Activated CD8-positive, alpha-beta memory T cell treated with anti-CD3 and anti-CD28 coated beads for 4 hours (primary cell): ENCODE data around the gene TBX1.
"Not testable (repeated sequence)": the region's sequence is repeated elsewhere in the genome, so short reads cannot be mapped to it uniquely, and the experiment has no call there.

Experiments used
- DNase-seq, 2 donors: peaks; one replicate each; pipeline ENCODE4 v3.0.0-alpha.2; 2020; ENCODE audit warnings: low read depth in 2 of 2

The TBX1 gene

DNA sequence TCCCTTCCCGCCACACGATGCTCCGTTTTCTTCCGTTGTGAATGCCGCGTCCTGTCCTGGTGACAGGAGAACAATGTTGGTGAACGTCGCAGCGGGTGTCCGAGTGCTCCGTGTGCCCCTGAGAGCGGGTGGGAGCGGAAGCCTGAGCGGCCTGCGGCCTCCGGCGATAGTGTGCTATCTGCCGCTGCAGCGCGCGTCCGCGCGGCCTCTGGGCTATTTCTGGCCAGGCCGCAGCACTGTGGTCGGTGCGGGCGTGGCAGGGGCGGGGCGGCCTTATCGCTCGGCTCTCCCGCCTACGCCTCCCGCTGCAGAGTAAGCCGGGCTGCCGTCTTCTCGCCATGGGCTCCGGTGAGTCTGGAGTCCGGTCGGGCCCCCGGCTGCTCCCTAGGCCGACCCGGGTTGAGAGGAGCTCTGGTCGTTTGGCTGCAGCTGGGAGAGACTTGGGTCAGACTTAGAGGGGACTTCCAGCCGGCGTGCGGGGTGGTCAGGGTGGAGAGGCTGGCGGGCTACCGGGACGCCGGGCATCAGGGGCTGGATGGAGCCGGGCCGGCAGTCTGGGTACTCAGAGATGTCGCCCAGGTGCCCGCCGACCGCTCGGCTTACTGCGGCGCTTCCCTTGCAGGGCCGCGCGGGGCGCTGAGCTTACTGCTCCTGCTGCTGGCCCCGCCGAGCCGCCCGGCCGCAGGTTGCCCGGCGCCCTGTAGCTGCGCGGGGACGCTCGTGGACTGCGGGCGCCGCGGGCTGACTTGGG lies 37.2 kb upstream of the TBX1 start, which contains the start of gene GP1BB:
Gene GP1BB, plus strand, starts transcription at position 308 of the 751 bp plus-strand sequence. Its CDS starts 31 bp downstream, at position 339.
- no peak for DNase-seq

DNA sequence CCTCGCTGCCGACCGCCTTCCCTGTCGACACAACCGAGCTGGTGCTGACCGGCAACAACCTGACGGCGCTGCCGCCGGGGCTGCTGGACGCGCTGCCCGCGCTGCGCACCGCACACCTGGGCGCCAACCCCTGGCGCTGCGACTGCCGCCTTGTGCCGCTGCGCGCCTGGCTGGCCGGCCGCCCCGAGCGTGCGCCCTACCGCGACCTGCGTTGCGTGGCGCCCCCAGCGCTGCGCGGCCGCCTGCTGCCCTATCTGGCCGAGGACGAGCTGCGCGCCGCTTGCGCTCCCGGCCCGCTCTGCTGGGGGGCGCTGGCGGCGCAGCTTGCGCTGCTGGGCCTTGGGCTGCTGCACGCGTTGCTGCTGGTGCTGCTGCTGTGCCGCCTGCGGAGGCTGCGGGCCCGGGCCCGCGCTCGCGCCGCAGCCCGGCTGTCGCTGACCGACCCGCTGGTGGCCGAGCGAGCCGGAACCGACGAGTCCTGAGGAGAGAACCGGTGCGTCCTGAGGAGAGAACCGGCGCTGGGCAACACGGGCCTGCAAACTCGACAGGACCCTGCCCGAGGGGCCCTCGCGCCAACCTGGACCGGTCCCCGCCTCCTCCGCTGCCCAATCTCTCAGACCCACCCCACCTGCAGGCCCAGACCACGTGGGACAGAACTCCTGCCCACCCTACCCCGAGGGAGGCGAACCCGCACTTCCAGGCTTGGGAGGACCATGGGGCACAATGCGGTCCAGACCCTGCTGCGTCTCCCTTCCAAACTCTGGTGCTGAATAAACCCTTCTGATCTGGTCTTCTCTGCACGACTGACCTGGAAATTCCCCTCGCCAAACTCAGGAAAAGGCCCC lies 36.4 kb upstream of the TBX1 start:
- DNase-seq: no peak

DNA sequence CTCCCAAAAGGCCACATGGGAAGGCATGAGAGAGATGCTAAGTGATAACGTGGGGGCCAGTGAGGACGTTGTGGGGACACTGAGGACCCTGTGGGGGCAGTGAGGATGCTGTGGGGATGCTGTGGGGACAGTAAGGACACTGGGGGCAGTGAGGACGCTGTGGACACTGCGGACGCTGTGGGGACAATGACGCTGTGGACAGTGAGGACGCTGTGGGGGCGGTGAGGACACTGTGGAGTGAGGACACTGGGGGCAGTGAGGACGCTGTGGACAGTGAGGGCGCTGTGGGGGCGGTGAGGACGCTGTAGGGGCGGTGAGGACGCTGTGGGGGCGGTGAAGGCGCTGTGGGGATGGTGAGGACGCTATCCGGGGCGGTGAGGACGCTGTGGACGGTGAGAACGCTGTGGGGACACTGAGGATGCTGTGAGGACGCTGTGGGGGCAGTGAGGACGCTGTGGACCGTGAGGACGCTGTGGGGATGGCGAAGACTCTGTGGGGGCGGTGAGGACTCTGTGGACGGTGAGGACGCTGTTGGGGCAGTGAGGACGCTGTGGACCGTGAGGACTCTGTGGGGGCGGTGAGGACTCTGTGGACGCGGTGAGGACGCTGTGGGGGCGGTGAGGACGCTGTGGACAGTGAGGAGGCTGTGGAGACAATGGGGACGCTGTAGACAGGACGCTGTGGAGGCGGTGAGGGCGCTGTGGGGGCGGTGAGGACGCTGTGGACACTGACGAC lies 35.5 kb upstream of the TBX1 start:
- DNase-seq: no peak

DNA sequence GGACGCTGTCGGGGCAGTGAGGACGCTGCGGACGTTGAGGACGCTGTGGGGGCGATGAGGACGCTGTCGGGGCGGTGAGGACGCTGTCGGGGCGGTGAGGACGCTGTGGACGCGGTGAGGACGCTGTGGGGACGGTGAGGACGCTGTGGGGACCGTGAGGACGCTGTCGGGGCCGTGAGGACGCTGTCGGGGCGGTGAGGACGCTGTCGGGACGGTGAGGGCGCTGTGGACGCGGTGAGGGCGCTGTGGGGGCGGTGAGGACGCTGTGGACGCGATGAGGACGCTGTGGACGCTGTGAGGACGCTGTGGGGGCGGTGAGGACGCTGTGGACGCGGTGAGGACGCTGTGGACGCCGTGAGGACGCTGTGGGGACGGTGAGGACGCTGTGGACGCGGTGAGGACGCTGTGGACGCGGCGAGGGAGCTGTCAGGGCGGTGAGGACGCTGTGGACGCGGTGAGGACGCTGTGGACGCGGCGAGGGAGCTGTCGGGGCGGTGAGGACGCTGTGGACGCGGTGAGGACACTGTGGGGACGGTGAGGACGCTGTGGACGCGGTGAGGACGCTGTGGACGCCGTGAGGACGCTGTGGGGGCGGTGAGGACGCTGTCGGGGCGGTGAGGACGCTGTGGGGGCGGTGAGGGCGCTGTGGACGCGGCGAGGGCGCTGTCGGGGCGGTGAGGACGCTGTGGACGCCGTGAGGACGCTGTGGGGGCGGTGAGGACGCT lies 34.4 kb upstream of the TBX1 start:
- not testable (repeated sequence) for DNase-seq

DNA sequence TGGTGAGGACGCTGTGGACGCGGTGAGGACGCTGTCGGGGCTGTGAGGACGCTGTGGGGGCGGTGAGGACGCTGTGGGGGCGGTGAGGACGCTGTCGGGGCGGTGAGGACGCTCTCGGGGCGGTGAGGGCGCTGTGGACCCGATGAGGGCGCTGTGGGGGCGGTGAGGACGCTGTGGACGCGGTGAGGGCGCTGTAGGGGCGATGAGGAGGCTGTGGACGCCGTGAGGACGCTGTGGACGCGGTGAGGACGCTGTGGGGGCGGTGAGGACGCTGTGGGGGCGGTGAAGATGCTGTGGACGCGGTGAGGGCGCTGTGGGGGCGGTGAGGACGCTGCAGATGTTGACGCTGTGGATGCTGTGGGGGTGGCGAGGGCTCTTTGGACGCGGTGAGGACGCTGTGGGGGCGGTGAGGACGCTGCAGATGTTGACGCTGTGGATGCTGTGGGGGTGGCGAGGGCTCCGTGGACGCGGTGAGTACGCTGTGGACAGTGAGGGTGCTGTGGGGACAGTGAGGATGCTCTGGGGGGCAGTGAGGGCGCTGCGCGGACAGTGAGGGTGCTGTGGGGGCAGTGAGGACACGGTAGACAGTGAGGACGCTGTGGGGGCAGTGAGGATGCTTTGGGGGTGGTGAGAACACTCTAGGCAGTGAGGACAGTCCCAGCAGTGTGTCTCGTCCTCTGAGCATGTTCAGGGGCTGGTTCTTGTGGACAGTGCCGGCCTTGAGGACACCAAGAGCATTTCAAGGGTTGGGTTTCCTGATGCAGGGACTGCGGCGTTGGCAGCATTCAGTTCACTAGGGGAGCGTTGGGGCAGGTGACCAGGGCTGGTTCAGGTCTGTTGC lies 33.0 kb upstream of the TBX1 start:
- DNase-seq: no peak

DNA sequence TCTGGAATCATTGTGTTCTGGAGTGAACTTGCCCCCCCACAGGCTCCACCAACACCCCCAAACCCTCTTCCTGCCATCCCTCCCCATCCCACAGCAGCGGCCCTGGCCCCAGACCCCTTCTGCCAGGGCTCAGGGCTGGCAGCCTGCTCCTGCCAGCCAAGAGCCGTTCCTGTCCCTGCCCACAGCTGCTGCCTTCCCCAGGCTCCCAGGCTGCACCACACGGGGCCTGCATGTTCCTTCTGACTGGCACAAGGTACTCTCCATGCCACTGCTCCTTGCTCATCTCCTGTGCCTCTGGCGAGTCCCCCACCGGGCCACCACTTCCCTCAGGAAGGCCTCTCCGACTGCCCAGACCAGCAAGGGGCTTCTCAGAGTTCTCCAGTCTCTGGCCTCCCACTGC lies 32.3 kb upstream of the TBX1 start:
- DNase-seq: no peak

DNA sequence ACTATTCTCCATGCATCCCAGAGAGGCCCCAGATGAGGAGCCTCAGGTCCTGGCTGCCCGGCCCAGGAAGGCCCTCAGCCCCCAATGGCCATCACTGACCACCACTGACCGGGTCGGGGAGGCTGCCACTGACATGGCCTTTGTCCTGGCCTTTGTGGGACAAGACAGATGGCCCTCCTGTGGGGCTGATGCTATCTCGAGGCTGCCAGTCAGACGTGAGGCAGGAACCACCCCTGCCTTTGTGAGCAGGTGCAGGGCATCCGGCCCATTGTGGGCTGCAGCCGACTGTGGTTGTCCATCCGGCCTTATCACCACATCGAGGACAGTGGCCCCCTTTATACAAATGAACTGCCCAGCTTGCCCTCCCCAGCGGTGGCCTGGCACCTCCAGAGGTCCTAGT lies 31.7 kb upstream of the TBX1 start:
- no peak for DNase-seq

DNA sequence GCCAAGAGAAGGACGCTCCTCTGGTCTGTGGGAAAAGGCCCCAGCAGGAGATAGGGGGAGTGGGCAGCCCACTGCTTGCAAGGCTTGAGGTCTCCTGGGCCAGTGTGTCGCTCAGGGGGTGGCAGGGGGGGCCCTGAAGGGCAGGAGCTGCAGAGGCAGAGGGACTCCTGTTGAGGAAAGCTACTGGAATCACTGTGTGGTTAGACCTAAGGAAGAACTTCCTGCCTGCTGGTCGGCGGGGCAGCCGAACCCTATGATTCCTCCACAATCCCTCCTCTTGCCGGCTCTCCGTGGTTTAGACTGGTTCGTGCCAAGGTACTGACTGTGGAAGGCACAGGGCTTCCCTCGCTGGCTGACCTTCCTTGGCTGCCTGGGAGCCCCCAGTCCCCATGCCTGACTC lies 31.1 kb upstream of the TBX1 start:
- no peak for DNase-seq

DNA sequence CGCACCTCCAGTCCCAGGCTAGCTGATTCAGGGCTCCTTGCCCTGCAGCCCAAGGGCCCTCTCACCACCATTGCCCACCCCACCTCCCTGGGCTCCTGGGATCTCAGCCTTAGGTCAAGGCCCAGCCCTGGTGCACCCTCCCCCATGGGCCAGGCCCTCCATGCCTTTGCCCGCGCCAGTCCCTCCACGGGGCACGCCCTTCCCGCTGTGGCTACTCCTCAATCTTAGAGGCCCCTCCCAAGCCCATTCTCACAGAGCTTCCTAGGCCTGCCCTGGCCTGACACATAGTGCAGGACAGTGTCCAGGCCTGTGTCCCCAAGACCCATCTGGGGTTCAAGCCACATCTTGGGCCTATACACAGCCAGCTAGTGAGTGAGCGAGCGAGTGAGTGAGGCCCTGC lies 30.4 kb upstream of the TBX1 start:
- no peak for DNase-seq

DNA sequence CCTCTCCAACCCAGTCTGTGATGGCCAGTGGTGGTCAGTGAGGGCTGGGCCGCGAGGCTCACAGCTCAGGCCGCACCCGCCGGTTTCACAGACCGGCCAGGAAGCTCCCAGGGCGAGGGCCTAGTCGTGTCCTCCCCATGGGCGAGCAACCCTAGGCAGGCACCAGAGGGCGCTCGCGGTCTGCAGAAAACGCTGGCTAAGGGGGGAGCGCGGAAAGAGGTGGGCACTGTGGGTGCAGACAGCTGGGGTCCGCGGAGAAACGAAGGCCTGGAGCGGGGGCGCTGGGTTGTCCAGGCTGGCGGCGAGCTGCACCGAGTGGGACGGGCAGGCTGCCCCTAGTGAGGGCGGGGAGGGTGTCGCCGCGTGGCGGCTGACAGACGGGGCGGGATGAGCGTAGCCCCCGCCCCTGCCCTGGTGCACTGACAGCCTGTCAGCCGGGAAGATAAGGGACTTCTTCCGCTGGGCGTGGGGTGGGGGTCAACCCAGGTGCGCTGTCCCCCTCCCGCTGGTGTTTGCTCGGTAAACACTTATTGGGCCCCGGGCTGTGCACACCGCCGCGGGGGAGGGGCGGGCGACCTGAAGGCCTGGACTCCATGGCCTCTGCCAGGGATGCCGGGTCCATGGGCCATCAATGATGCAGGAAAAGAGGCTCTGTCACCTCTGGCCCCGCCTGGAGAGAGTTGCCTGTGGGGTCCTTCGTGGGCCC lies 29.8 kb upstream of the TBX1 start:
- peak; percentile 69 for DNase-seq

DNA sequence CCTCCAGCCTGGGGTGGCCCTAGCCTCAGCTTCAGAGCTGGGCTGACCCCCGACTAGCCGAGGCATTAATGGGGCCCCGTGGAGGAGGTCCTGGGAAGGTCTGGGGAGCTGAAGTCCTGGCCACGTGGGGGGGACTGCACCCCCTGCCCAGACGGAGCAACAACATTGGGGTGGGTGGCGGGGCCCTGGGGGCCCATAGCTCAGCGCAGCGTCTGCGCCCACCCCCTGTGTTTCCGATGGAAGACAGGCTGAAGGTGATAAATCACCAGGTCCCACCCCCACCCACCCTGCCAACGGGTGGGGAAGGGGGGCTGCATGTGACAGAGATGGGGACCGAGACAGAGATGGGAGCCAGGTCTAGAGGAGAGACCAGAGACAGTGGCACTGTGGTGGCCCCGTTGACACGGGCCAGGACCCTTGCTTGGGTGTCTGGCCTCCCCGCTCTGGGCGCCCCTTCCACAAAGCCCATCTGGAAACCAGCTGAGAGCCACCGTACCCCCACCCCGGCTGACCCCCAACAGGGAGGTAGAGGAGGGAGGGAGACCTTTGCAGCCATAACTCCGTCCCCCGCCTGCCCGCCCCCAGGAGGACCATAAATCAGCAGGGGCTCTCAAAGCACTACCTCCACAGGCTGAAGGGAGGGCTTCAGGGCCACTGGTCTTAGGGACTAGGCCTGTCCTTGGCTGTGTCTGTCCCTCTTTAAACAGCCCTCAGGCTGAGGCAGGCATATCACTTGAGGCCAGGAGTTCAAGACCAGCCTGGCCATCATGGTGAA lies 29.0 kb upstream of the TBX1 start:
- DNase-seq: no peak

DNA sequence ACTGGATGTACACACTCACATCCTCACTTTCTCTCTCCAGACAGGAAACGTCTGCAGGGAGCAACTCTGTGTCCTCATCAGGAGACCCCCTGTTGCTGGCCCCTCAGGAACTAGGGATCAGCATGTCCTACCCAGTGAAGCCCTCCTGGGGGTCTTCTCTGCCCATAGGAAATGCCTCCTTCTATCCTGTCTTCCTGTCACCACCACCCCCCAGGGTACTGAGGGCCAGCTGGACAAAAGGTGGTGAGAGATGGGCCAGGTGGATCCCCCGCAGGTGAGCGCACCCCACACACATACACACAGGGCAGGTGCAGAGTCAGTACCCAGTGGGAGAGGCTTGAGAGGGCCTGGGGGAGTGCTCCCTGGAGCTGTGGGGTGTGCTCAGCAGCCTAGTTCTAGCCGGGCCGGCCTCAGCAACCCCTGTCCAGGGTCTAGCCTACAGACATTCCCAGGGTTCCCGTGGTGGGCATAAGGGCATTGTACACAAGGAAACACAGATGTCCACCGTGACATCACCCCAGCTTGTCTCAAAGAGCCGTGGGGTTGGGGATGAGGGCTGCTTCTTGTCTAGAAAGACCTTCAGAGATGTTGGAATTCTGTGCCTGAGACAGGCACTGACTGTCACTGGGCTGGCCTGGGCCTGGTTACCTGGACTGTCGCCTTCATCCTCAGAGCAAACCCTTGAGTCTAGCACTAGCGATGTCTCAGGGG lies 28.0 kb upstream of the TBX1 start:
- no peak for DNase-seq

DNA sequence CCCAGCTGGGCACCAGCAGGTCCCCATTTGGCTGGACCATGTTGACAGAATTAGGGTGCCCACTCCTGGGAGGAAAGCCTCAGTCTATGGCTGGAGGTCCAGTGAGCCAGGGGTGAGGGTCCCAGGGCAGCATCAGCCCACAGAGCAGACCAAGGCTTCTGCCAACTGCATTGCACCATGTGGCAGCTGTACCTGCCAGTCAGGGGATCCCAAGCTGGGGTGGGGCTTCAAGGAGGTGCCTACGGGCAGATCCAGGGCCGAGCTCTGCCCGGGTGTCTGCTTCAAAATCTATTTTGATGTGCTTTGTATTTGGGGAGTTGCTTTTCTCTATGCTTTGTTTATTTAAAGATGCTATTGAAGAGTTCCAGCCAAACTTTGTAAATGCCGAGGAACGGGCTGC lies 26.8 kb upstream of the TBX1 start:
- no peak for DNase-seq

DNA sequence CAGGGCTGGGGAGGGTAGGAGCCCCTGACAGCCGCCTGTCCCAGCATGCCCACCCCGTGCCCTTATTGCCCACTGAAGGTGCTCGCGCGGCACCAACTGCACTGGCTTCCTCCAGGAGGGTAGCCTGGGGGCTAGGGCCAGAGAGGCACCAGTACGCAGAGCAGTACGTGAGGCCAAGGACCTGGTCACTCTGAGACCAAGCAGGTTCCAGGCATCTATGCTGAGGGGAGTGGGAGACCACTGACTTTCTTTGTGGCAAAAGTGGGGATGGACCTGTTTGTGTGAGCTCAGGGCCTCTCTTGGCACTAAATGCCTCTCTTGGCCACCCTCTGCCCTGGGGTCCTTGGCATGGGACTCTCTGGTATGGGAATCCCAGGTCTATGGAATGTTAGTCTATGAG lies 26.4 kb upstream of the TBX1 start:
- no peak for DNase-seq

DNA sequence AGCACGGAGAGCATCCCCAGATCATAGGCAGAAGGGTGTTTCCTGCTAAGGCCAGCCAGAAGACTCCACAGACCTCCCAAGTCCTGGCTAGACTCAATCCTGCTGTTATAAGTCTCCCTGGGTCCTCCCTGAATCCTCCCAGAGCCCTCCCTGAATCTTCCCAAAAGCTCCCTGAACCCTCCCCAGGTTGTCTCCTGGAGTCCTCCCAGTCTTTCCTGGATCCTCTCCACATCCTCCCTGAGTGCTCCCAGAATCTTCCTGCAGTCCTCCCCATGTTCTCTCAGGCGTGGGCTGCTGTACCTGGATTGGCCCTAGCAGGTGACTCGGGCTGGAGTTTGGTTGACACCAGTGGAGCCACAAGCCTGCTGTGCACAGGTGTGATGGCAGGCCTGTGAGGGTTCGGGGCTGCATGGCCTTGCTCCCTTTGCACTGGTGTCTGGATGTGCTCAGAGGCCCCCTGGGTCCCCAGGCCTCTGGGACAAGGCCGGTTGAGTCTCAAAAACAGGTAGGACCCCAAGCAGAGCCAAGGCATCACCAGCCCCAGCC lies 25.7 kb upstream of the TBX1 start:
- DNase-seq: no peak

DNA sequence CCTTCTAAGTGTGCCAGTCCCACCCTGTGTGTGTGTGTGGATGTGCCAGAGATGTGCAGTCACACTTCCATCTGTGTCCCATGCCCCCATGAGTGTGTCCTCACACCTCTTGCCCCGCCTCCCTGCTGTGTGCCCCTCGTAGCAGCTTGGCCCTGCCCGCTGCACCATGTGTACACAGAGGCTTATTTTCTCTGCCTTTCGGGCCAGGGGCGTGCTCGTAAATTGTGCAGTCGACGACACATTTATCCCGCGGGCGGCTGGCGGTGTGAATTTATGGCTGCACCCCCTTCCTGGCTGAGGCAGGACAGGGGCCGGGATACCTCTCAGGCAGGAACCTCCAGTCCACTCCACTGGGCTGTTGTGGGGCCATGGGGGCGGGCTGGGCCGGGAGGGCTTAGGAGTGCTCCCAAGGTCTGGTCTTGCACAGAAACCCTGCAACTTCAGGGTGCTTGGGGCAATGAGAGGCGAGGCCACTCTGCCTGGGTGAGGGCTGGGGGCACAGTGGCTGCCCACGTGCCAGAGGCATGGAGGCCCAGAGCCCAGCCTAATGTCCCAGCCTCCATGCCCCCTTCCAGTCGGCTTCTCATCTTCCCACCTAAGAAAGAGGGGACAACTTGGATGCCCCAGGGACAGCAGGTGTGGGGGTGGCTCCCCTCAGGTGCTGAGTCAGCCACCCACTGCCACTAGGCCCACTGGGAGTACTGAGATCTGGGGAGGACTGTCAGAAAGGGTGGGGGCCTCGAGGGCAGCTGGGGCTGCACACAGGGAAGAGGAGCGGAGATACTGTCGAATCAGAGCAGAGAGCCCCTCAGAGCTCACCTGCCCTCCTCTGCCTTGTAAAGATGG lies 24.7 kb upstream of the TBX1 start:
- no peak for DNase-seq

DNA sequence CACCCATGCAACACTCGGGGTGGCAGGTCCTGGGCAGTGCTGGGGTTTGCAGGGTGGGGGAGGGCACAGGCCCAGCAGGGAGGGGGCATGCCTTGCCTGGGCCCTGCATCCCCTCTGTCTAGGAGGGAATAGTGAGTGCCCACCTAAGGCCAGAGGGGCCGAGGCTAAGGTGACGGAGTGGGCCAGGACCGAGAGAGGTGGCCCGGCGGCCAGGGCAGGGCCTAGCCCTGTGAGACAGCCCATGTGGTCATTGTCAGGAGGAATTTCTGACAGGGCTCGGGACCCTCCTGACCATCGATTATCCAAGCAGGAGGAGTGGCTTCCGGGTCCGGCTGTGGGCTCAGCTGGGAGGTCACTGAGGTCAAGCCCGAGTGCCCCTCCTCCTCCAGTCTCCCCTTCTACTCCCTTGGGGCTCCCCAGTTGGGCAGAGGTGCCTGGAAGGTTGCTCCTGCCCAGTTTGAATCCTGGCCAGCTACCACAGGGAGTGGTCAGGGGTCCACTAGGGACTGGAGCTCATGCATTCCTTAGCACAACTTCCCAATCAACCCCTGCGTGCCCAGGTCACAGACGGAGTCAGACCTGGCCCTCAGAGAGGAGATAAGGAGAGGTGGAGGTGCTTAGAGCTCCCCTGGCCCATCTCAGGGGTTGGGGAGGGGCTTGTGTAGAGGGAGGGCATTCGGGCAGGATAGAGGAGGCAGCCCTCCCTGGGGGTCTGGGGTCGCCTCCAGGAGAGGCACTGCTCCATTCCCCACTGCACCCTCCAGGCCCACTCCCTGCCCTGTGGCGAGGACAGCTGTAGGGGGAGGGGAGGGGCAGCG lies 22.5 kb upstream of the TBX1 start:
- no peak for DNase-seq
